ENCODE measurements around the gene SPINT2.
"Not testable (repeated sequence)": the region's sequence is repeated elsewhere in the genome, so short reads cannot be mapped to it uniquely, and the experiment has no call there.

SPINT2 gene, protein sequence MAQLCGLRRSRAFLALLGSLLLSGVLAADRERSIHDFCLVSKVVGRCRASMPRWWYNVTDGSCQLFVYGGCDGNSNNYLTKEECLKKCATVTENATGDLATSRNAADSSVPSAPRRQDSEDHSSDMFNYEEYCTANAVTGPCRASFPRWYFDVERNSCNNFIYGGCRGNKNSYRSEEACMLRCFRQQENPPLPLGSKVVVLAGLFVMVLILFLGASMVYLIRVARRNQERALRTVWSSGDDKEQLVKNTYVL

DNA sequence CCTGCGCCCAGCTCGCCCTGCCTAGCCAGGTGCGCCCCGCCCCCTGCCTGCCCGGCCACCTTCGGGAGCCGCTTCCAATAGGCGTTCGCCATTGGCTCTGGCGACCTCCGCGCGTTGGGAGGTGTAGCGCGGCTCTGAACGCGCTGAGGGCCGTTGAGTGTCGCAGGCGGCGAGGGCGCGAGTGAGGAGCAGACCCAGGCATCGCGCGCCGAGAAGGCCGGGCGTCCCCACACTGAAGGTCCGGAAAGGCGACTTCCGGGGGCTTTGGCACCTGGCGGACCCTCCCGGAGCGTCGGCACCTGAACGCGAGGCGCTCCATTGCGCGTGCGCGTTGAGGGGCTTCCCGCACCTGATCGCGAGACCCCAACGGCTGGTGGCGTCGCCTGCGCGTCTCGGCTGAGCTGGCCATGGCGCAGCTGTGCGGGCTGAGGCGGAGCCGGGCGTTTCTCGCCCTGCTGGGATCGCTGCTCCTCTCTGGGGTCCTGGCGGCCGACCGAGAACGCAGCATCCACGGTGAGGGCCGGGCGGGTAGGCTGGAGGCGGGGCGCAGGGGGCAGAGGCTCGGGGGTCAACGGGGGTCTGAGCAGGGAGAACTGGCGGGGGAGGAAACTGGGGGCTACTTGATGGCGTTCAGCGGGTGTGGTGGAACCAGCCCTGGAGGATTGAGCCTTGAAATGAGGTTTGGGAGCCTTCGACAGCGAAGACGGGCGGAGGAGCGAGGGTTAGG, at the start of gene SPINT2:
Gene SPINT2 (plus strand): TSS at position 88 of the 727 bp plus-strand sequence. CDS start 320 bp downstream, at position 408.
- DNase-seq (ENCODE audit: low read depth in 1 of 2, low spot score in 1 of 2) = peak in 1 of 2 donors; percentile 22

DNA sequence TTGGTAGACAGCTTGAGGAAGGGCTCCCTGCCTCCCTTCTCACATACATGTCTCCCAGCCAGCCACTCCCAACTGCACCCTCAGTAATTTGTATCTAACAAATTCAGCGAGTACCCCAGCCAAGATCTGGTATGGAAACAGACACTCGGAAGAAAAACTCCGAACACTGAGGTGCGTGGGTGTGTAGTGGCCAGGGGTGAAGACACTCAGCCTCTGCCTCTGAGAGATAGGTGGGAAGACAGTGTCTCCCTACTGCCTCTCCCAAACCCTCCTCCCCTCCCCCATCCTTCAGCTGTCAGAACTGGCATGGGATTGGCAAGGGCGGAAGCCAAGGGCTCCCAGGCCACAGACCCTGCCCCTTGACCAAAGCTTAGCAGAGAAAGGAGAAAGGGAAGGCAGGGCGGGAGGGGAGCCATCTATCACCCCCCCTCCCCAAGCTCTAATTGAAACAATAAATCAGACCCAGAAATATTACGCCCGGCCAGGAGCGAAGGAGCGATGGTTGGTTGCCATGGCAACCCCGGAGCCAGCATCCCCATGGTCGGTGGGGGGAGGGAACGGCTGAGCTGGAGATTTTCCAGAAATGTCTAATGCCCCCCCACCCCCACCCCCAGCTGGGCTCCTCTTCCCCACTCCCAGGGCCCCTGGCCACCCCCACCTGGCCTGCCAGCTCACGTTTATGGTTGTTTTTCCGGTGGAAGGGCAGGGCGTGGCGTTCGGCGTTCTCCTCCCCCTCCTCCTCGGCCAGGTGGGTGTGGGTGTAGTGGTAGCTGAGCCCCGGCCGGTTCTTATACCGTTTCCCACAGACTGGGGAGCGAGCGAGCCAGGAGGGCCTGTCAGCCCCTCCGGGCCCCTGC, 47.4 kb upstream of the SPINT2 start:
- no peak for DNase-seq (ENCODE audit: low read depth in 1 of 2, low spot score in 1 of 2)

DNA sequence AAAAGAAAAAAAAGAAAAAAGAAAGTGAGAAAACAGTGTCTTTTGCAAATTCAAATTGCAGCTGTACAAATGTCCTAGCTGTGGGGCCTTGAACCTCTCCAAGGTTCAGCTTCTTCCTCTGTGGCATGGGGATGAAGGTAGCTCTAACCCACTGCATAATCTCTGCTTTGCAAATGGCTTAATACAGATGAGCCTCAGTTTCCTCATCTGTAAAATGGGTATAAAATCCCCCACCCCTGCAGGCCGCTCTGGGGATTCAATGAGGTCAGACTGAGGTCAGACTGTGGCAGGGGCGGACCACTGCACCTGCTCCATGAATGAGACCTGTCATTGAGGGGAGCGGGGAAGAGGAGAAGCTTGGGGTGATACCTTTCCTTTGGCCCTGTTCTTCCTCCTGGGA, 46.2 kb upstream of the SPINT2 start:
- DNase-seq (ENCODE audit: low read depth in 1 of 2, low spot score in 1 of 2) = no peak

DNA sequence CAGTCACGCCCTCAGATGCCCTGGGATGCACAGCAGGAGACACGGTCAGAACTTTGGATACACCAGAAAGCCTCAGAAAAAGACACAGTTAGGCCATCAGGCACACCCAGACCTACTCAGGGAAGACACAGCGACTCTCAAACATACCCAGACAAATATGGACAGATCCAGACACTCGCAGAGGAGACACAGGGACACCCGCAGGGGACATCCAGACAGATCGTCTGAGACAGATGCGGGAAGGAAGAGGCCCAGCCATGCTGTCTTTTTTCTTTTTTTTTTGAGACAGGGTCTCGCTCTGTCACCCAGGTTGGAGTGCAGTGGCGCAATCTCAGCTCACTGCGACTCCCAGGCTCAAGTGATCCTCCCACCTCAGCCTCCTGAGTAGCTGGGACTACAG, 45.2 kb upstream of the SPINT2 start:
- DNase-seq (ENCODE audit: low read depth in 1 of 2, low spot score in 1 of 2) = no peak

DNA sequence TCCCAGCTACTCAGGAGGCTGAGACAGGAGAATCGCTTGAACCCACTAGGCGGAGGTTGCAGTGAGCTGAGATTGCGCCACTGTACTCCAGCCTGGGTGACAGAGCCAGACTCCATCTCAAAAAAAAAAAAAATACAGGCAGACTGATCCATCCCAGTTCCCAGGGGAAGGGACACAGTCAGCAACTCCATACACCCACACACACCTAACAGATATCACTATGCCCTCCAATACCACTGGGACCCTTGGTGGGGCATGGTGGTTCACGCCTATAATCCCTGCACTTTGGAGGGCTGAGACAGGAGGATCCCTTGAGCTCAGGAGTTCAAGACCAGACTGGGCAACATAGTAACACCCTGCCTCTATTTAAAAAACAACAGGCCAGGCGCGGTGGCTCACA, 43.0 kb upstream of the SPINT2 start:
- no peak for DNase-seq (ENCODE audit: low read depth in 1 of 2, low spot score in 1 of 2)

DNA sequence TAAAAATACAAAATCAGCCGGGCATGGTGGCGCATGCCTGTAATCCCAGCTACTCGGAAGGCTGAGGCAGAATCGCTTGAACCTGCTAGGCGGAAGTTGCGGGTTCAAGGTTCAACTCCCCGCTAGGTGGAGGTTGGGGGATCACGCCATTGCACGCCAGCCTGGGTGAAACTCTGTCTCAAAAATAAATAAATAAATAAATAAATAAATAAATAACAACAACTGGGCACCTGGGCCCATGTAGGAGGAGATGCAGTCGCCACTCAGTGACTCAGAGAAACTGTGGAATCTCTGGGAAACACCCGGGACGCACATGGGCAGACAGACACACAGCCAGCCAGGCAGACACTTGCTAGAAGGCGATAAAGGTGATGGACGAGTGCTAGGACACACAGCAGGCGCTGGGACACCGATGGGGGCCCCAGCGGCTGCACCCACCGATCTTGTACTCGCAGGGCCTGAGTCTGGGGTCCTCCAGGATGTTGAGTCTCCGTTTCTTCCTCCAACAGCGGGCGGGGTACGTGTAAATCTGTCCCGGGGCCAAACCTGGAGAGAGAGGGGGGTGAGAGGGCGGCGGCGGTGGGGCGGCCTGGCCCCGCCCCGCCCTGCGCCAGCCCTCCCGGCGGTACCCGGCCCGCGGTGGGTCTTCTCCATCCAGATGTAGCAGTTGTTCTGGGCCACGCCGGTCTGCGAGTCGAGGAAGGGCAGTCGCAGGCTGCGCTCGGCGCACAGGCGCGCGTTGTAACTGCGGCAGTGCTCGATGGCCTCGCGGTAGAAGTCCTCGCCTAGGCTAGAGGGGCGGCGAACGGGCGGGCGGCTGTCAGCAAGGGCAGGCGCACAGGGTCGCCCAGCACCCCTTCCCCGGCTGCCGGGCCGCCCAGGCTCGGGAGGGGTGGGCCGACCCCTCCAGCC, 42.2 kb upstream of the SPINT2 start:
- DNase-seq (ENCODE audit: low read depth in 1 of 2, low spot score in 1 of 2) = no peak

DNA sequence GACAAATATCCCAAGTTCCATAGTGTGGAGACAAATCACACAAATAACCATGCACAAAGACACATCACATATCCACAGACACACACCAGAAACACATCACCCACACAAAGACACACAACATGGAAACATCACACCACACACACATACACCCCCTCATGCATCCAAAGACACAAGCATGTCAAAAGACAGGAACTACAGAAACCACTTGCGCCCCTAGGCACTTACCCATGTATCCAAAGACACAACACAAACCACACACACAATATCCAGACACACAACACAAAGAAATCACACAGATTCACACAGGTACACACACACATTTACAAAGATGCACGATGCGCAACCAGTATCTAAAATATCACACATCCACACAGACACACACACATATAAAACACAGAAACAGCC, 41.3 kb upstream of the SPINT2 start:
- no peak for DNase-seq (ENCODE audit: low read depth in 1 of 2, low spot score in 1 of 2)

DNA sequence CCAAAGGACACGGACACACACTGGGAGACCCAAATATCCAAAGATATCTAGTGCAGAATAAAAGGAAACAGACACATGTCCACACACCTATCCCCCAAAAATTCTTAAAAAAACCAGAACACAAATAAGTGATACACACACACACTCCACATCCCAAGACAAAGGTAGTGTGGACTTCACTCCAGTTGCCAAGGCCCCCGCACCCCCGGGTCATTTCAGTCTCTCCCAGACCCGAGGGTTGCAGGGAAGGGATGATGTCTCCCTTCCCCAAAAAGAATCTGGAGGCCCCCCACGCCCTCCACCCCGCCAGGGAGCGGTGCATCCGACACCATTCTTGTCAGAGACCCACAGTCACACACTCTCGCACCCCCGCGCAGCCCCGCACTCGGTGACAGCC, 40.8 kb upstream of the SPINT2 start:
- DNase-seq (ENCODE audit: low read depth in 1 of 2, low spot score in 1 of 2) = no peak

DNA sequence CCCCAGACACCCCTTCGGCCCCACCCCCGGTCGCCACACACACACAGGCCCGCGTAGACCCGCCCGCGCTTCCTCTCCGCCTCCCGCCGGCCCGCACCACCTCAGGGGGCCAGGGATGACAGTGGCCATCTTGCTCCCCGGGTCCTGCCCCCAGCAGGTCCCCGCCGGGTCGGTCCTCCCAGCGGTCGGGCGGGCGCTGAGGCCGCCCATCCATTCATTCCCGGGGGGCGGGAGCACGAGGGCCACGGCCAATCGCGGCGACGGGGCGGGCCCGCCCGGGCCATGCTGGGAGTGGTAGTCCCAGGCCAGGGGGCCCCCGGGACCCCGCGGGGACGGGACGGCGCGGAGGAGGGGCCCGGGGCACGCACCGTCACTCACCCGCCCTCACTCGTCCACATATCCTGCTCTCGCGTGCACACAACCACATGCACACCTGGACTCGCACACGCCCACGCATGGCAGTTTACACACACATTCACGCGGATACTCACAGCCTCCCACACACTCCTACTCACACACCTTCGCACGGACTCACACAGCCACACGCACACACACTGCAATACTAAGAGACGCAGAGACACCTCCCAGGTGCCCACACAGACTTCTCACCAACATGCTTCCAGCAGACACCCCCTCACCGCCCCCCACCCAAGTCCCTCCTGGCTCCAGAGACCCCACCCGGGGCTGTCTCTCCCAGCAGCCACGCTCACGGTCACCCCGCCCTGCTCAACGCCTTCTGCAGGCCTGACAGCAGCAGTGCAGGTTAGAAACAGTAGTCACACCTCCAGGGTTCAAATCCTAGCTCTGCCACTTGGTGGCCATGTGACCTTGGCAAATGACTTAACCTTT, 40.1 kb upstream of the SPINT2 start, which contains the start of gene DPF1:
Gene DPF1 (minus strand): TSS at position 209 of the 849 bp plus-strand sequence. CDS start 80 bp downstream, at position 129.
- peak in 1 of 2 donors; percentile 28 for DNase-seq (ENCODE audit: low read depth in 1 of 2, low spot score in 1 of 2)

DNA sequence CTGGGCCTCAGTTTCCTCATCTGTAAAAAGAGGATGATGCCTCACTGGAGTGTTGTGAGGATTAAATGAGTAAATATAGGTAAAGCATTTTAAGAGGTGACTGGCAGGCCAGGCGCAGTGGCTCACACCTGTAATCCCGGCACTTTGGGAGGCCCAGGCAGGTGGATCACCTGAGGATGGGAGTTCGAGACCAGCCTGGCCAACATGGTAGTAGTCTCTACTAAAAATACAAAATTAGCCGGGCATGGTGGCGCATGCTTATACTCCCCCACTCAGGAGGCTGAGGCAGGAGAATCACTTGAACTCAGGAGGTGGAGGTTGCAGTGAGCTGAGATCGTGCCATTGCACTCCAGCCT, 39.5 kb upstream of the SPINT2 start:
- not testable (repeated sequence) for DNase-seq (ENCODE audit: low read depth in 1 of 2, low spot score in 1 of 2)

DNA sequence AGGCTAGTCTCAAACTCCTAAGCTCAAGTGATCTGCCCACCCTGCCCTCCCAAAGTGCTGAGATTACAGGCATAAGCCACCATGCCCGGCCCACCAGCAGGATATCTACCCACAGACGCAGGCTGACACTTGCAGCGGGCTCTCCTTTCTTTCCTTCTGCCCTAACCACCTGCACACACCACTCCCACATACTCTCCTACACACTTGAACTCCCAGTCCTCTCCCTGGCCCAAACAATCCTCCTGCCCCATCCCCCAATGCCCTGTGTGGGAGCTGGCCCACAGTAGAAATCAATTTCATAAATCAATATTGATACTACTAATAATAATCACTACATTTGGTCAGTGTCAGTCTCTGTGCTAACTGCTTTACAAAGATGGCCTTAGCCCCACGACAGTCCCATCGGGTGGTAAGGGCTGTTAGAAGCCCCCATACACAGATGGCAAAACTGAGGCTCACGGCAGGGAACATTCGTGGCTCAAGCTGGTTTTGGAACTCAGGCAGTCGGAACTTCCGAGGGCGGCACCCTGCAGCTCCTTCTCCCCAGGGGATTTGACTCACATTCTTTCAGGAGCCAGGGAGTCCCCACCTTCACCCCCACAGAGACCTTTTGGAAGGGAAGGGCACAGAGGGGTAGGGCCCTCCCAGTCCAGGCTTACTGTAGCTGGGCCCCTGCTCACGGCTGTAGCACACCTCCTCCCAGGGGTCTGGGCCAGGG, 36.9 kb upstream of the SPINT2 start:
- no peak for DNase-seq (ENCODE audit: low read depth in 1 of 2, low spot score in 1 of 2)

DNA sequence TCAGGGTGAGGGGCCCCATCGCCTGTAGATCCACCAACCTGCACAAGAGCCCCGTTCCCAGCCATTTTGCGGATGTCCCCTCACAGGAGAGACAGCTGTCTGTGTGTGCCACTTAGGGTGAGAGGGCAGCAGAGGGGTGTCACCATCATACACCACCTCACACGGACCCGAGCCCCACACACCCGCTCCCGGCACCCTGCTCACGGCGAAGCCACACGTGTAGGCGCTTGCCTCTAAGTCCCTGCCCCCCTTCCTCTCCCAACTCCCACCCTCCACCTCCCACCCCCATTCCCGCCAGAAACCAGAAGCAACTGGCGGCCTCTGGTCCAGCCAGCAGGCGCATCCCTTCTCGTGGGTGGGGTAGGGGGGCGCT, 36.4 kb upstream of the SPINT2 start:
- DNase-seq (ENCODE audit: low read depth in 1 of 2, low spot score in 1 of 2) = no peak

DNA sequence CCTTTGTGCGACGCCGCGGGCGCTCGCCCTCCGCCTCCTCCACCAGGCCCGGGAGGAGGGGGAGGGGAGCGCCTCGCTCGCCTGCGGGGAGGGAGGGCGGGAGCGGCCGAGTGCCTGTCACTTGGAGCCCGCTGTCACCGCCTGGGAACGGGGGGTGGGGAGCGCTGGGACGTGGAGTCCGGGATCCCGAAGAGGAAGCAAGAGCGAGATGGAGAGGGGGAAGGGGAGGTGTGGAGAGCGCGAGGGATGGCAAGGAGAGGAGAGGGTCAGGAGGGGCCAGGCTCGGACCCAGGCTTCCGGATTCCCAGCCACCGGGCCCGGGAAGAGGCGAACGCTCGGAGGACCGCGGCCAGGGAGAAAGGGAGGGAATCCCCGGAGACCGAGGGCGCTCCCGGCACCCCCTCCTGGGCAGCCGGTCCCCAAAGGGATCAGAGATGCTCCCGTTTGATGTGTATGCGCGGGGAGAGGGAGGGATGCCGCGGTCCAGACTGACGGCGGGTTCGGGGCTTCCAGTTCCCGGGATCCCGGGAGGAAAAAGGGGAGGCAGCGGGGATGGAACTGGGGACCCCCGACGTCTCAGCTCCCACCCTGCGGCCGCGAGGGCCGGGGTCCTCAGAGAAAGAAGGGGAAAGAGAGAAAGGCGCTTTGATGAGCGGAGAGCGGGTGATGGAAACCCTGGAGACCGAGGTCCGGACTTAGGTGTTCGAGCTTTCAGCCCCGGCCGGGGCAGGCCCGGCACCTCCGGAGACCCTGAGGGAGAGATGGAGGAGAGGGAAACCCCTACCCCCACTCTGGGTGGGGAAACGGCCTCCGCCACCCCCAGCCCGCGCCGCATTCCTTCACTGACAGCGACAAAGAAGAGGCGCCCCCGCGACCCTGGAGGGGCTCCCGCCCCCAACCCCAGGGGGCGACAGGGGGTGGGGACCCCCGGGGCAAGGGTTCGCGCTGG, 35.6 kb upstream of the SPINT2 start:
- no peak for DNase-seq (ENCODE audit: low read depth in 1 of 2, low spot score in 1 of 2)

DNA sequence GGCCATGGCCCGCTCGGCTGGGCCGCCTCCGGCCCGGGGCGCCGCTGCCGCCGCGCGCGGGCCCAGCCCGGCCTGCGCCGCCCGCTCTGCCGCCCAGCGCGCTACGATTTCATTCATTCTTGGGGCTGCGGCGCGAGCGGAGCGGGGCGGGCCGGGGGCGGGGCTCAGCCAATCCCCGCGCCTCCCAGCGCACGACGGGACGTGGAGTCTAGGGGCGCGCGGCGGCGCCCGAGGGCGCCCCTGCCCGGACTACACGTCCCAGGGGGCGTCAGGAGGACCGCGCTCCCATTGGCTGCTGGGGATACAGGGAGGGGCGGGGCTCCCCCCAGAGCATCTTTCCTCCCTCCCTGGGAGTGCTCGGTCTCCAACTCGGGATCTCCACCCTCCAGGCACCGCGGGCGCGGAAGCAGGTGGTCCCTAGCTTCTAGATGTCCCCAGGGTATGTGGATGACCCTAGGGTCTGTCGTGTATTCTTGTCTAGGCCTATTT, 34.7 kb upstream of the SPINT2 start:
- peak in 1 of 2 donors; percentile 40 for DNase-seq (ENCODE audit: low read depth in 1 of 2, low spot score in 1 of 2)

DNA sequence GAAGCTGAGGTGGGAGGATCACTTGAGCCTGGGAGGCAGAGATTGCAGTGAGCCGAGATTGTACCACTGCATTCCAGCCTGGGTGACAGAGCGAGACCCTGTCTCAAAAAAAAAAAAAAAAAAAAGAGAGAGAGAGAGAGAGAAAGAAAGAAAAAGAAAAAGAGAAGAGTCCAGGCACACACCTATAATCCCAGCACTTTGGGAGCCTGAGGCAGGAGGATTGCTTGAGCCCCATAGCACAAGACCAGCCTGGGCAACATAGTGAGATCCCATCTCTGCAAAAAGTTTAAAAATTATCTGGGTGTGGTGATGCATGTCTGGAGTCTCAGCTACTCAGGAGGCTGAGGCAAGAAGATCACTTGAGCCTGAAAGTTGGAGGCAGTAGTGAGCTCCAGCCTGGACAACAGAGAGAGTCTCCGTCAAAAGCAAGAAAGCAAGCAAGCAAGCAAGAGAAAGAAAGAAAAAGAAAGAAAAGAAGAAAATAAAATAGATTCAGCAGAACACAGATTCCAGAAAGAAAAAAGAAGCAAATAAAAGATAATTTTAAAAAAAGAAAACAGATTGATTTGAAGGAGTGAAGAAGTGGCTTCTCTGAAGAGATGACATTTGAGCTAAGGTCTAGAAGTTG, 33.8 kb upstream of the SPINT2 start:
- not testable (repeated sequence) for DNase-seq (ENCODE audit: low read depth in 1 of 2, low spot score in 1 of 2)

DNA sequence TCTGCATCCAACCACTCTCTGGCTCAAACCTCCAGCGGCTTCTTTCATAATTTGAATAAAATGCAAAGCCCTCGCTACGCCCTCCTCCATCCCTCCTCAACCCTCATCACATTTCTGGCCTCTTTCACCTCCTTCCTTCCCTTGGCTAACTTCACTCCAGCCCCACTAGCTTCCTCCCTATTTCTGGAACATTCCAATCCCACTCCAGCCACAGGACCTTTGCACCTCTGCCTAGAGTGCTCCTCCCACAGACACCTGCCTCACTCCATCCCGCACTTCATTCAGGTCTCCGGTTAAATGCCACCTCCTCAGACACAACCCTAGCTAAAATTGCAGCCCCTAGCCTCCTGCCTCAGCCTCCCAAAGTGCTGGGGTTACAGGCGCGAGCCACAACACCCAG, 32.5 kb upstream of the SPINT2 start:
- no peak for DNase-seq (ENCODE audit: low read depth in 1 of 2, low spot score in 1 of 2)

DNA sequence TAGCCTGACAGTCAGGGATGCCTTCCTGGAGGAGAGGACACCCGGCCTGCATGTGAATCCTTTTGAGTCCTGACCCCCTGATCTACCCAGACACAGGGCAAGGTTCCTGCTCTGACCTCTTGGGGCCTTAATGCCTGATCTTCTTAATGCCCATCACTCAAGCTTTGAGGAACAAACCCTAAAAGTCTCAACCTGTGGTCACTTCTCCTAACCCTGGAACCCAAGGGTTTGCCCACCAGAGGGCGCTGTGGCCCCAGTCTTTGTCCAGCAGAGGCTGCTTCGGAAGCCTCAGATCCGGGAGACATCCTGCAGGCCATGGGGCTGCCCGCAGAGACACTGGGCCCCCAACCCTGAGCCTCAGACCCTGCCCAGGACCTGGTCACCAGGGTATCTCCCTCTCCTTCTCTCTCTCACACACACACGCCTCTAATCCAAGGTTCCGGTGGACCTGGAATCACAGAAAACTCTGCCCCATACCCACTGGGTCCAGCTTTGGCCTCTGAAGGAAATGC, 30.6 kb upstream of the SPINT2 start:
- peak; percentile 52 to 64 for DNase-seq (ENCODE audit: low read depth in 1 of 2, low spot score in 1 of 2)

All from activated T-helper 1 cell treated with anti-CD3 and anti-CD28 coated beads, Interleukin-2, amount 50 U/mL, for 16 hours (primary cell).